K562 (cell line): ENCODE data around the gene ANKRD24. TPM values are rescaled to one million over a fixed set of nuclear protein-coding genes. Genes with fewer than 3 reads are reported as not detected.
A peak's percentile ranks its signal among the peaks of the same experiment; 100 is the strongest.

Source experiments
- BRD4 ChIP-seq: fragments of 200-600 bp; sonication (generic); IDR thresholded peaks from 2 replicates; pipeline ENCODE4 v1.6.1; 2017; ENCODE audit warnings: inconsistent platforms
- CBX3 ChIP-seq, 2 experiments: IDR thresholded peaks; 1 replicate in 1 of 2; 2 replicates in 1 of 2; pipeline ENCODE4 v1.6.1; 2012; ENCODE audit warnings: inconsistent platforms in 2 of 2, low read length in 2 of 2, borderline replicate concordance in 1 of 2, control low read depth in 1 of 2
- CBX8 ChIP-seq: fragments of 200-600 bp; sonication (generic); IDR thresholded peaks from 2 replicates; pipeline ENCODE4 v1.6.1; 2012; ENCODE audit warnings: borderline replicate concordance, mixed run types, low read depth, mild to moderate bottlenecking, moderate library complexity, mixed read lengths, low read length, control low read depth, inconsistent platforms; ENCODE audit not compliant: poor library complexity, severe bottlenecking; ENCODE audit errors: extremely low read depth
- DNMT1 ChIP-seq: fragments of 450-650 bp; IDR thresholded peaks from 2 replicates; pipeline ENCODE4 v1.6.1; 2016; ENCODE audit warnings: antibody characterized with exemption, mild to moderate bottlenecking
- GTF2E2 ChIP-seq: fragments of 200-800 bp; sonication (Bioruptor generic); IDR thresholded peaks from 2 replicates; pipeline ENCODE4 v1.6.1; 2016; ENCODE audit warnings: missing genetic modification characterization, missing compliant biosample characterization
- HDAC2 ChIP-seq: fragments of 450-650 bp; IDR thresholded peaks from 2 replicates; pipeline ENCODE4 v1.6.1; 2016; ENCODE audit warnings: mild to moderate bottlenecking
- HSF4 ChIP-seq: fragments of 250-450 bp; sonication (Bioruptor Pico); IDR thresholded peaks from 2 replicates; pipeline ENCODE4 v2.1.2; 2022; ENCODE audit warnings: mild to moderate bottlenecking, moderate library complexity, borderline replicate concordance
- ILK ChIP-seq: fragments of 450-650 bp; IDR thresholded peaks from 2 replicates; pipeline ENCODE4 v1.6.1; 2016; ENCODE audit warnings: missing genetic modification characterization, low read depth, mild to moderate bottlenecking, missing compliant biosample characterization, moderate library complexity, borderline replicate concordance
- LARP7 ChIP-seq: fragments of 450-650 bp; IDR thresholded peaks from 2 replicates; pipeline ENCODE4 v1.6.1; 2016
- NCOA2 ChIP-seq, 2 experiments: fragments of 450-650 bp; IDR thresholded peaks; 2 replicates each; pipeline ENCODE4 v1.6.1; 2018; ENCODE audit warnings: mild to moderate bottlenecking in 2 of 2, moderate library complexity in 1 of 2; ENCODE audit not compliant: partially characterized antibody in 2 of 2
- PHB ChIP-seq: fragments of 250-450 bp; sonication (Bioruptor Pico); IDR thresholded peaks from 2 replicates; pipeline ENCODE4 v1.5.0; 2021
- PPARD ChIP-seq: fragments of 250-450 bp; sonication (Bioruptor Pico); IDR thresholded peaks from 2 replicates; pipeline ENCODE4 v1.8.0; 2022; ENCODE audit warnings: inconsistent platforms, mild to moderate bottlenecking, moderate library complexity
- RBM34 ChIP-seq: fragments of 200-400 bp; formaldehyde crosslinking; IDR thresholded peaks from 2 replicates; pipeline ENCODE4 v1.6.1; 2018; ENCODE audit warnings: low read length, borderline replicate concordance; ENCODE audit not compliant: insufficient read depth
- SMC3 ChIP-seq: conservative IDR thresholded peaks from 2 replicates; pipeline ENCODE4 v1.6.1; 2011; ENCODE audit warnings: low read depth, low read length, improper control_type of control experiment; ENCODE audit not compliant: insufficient read depth
- TSC22D4 ChIP-seq: fragments of 450-650 bp; IDR thresholded peaks from 2 replicates; pipeline ENCODE4 v1.6.1; 2016; ENCODE audit warnings: missing genetic modification characterization, missing biosample characterization, control low read depth
- ZBED1 ChIP-seq: IDR thresholded peaks from 2 replicates; pipeline ENCODE4 v1.6.1; 2014
- ZNF140 ChIP-seq: fragments of 250-450 bp; sonication (Bioruptor Pico); IDR thresholded peaks from 2 replicates; pipeline ENCODE4 v1.8.0; 2021; ENCODE audit warnings: moderate library complexity, mild to moderate bottlenecking, inconsistent platforms
- ZNF146 ChIP-seq: IDR thresholded peaks from one replicate; pipeline ENCODE4 v1.6.1; 2018; ENCODE audit warnings: missing compliant biosample characterization; ENCODE audit not compliant: unreplicated experiment
- ZNF184 ChIP-seq: sonication (generic); formaldehyde crosslinking; IDR thresholded peaks from 2 replicates; pipeline ENCODE4 v1.5.0; 2020; ENCODE audit warnings: missing genetic modification reagents
- ZNF274 ChIP-seq: IDR thresholded peaks from 2 replicates; pipeline ENCODE4 v1.6.1; 2011; ENCODE audit warnings: low read depth, mild to moderate bottlenecking, low read length, moderate library complexity, borderline replicate concordance
- ZNF551 ChIP-seq: fragments of 250-450 bp; sonication (Bioruptor Pico); IDR thresholded peaks from 2 replicates; pipeline ENCODE4 v1.5.0; 2021; ENCODE audit warnings: mild to moderate bottlenecking, moderate library complexity
- ZNF77 ChIP-seq: fragments of 250-450 bp; sonication (Bioruptor Pico); IDR thresholded peaks from 2 replicates; pipeline ENCODE4 v1.5.0; 2020
- polyA plus RNA-seq, 8 experiments: library from polyadenylated mRNA; depleted of rRNA in 4 of 8; stranded (reverse) in 5 of 8; unstranded in 3 of 8; fragments of >200 nt; fragmentation: Nextera tagmentation in 2 of 8; fragmentation: Illumina TruSeq in 1 of 8; extraction: Ambion mirVana in 2 of 8; extraction: Trizol in 1 of 8; gene quantifications; 2 replicates each; pipeline versions ENCODE4 v1.2.1 to v1.2.3, GENCODE V29; 2011 to 2014; ENCODE audit warnings: inconsistent platforms in 1 of 8, missing spikeins in 1 of 8
- total RNA-seq, 7 experiments: library from RNA; depleted of rRNA in 6 of 7; stranded (reverse); fragments of >200 nt in 6 of 7; fragmentation: Illumina TruSeq in 2 of 7; extraction: Trizol in 2 of 7; gene quantifications; 2 replicates each; pipeline versions ENCODE4 v1.2.1 to v1.2.3, GENCODE V29; 2011 to 2021; ENCODE audit warnings: low replicate concordance in 1 of 7
- TF ChIP-seq, protein P1 (sequence below): IDR thresholded peaks from 2 replicates; pipeline ENCODE4 v1.6.1; 2016; ENCODE audit warnings: missing genetic modification characterization, missing compliant biosample characterization
- TF ChIP-seq, protein P2 (sequence below): fragments of 450-650 bp; formaldehyde crosslinking; IDR thresholded peaks from 2 replicates; pipeline ENCODE4 v1.4.0; 2022; ENCODE audit warnings: missing genetic modification characterization
- TF ChIP-seq, protein P3 (sequence below): fragments of 250-450 bp; sonication (Bioruptor Pico); IDR thresholded peaks from 2 replicates; pipeline ENCODE4 v1.8.0; 2022; ENCODE audit warnings: inconsistent platforms, mild to moderate bottlenecking, moderate library complexity, borderline replicate concordance

The ANKRD24 gene
- total and polyA plus RNA-seq, 9 of the 15 experiments (the other 6 are each of a cell fraction or from before 2014, with no cell fraction given), result 0.07 to 0.12 (median 0.09) TPM; not detected in 5

DNA sequence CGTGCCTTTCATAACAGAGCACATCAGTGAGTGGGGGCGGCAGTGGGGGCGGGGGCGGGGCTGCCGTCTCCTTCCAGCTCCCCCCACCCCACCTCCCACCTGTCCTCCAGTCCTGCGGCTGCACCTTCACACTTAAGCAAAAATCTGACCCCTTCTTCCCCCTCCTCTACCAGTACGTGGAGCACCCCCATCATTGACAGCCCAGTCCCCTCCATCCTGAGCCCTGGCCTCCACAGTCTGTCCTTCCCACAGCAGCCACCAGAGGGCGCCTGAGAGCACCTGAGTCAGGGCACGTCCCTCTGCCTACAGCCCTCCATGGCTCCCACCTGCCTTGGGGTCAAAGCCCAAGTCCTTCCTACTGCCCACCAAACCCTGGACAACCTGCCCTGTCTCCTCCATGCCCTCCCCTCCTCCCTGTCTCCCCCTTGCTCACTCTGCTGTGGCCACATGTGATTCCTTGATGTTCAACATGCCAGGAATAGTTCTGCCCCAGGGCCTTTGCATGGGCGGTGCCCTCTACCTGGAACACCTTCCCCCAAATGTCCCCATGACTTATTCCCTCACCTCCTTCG is 50.9 kb downstream of the ANKRD24 start (continued):
- TF ChIP-seq PHB (CRISPR knock-in tag) (no peak), TSC22D4 (tag) (no peak), RBM34 (no peak), ILK (tag) (no peak), ZNF274 (no peak), SMC3 (peak; percentile 67), DNMT1 (no peak), PPARD (CRISPR knock-in tag) (no peak), BRD4 (no peak), CBX3 (IDR thresholded peaks at IDR 0.05; ENCODE audit: borderline replicate concordance in 1 of 2, low read length in 2 of 2) (peak in 1 of 2 experiments; percentile 95; a peak in 2 of 3 replicates), HDAC2 (peak; percentile 99), GTF2E2 (tag) (no peak), ZBED1 (no peak), CBX8 (no peak), ZNF146 (no peak), LARP7 (peak; percentile 55; the same call in 1 of the 2 replicates), ZNF184 (no peak), NCOA2 (IDR thresholded peaks at IDR 0.05; ENCODE audit: partially characterized antibody in 2 of 2) (no peak), ZNF77 (no peak), HSF4 (CRISPR knock-in tag) (no peak), ZNF551 (CRISPR knock-in tag) (no peak), ZNF140 (no peak)
- TF ChIP-seq, protein P1, sequence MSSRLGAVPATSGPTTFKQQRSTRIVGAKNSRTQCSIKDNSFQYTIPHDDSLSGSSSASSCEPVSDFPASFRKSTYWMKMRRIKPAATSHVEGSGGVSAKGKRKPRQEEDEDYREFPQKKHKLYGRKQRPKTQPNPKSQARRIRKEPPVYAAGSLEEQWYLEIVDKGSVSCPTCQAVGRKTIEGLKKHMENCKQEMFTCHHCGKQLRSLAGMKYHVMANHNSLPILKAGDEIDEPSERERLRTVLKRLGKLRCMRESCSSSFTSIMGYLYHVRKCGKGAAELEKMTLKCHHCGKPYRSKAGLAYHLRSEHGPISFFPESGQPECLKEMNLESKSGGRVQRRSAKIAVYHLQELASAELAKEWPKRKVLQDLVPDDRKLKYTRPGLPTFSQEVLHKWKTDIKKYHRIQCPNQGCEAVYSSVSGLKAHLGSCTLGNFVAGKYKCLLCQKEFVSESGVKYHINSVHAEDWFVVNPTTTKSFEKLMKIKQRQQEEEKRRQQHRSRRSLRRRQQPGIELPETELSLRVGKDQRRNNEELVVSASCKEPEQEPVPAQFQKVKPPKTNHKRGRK (tag), result no peak
- TF ChIP-seq, protein P2, sequence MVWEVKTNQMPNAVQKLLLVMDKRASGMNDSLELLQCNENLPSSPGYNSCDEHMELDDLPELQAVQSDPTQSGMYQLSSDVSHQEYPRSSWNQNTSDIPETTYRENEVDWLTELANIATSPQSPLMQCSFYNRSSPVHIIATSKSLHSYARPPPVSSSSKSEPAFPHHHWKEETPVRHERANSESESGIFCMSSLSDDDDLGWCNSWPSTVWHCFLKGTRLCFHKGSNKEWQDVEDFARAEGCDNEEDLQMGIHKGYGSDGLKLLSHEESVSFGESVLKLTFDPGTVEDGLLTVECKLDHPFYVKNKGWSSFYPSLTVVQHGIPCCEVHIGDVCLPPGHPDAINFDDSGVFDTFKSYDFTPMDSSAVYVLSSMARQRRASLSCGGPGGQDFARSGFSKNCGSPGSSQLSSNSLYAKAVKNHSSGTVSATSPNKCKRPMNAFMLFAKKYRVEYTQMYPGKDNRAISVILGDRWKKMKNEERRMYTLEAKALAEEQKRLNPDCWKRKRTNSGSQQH (CRISPR knock-in tag), result no peak
- TF ChIP-seq, protein P3, sequence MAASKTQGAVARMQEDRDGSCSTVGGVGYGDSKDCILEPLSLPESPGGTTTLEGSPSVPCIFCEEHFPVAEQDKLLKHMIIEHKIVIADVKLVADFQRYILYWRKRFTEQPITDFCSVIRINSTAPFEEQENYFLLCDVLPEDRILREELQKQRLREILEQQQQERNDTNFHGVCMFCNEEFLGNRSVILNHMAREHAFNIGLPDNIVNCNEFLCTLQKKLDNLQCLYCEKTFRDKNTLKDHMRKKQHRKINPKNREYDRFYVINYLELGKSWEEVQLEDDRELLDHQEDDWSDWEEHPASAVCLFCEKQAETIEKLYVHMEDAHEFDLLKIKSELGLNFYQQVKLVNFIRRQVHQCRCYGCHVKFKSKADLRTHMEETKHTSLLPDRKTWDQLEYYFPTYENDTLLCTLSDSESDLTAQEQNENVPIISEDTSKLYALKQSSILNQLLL (CRISPR knock-in tag), result no peak
